Naive thymus-derived CD4-positive, alpha-beta T cell (primary cell): ENCODE measurements around the gene ATP8B3. TPM values are rescaled to one million over a fixed set of nuclear protein-coding genes. Genes with fewer than 3 reads are reported as not detected.

ENCODE experiments used
- ATAC-seq: fragments of 150-1000 bp; cut with Tn5 transposase; 2 replicates; pipeline ENCODE4 v1.10.0; 2021; ENCODE audit warnings: mild to moderate bottlenecking, moderate library complexity
- CTCF ChIA-PET: fragments of 350-600 bp; sonication (Branson Sonifier 250); formaldehyde crosslinking; loops from one replicate; lab custom pipeline; 2021; ENCODE audit warnings: antibody characterized with exemption; lab: Charles Lee
- POLR2A ChIA-PET: fragments of 350-600 bp; sonication (Branson Sonifier 250); formaldehyde crosslinking; loops from one replicate; lab custom pipeline; 2021; ENCODE audit warnings: antibody characterized with exemption, inconsistent platforms; lab: Charles Lee
- DNase-seq, 9 donors: peaks; one replicate each; pipeline versions ENCODE4 v3.0.0 to v3.0.0-alpha.2; 2020 to 2022; ENCODE audit warnings: mixed read lengths in 1 of 9
- H3K27ac ChIP-seq: one replicate; pipeline ENCODE4 v1.7.0; 2013; ENCODE audit warnings: mild to moderate bottlenecking, low read depth, low read length, moderate library complexity
- H3K27me3 ChIP-seq, 2 donors: one replicate each; pipeline ENCODE4 v1.7.0; 2013; ENCODE audit warnings: low read length in 2 of 2, mild to moderate bottlenecking in 2 of 2, moderate library complexity in 2 of 2; ENCODE audit not compliant: control insufficient read depth in 2 of 2, insufficient read depth in 2 of 2
- H3K36me3 ChIP-seq, 3 experiments: 1 replicate in 2 of 3; 2 replicates in 1 of 3; pipeline ENCODE4 v1.7.0; 2013; ENCODE audit warnings: low read length in 3 of 3, mild to moderate bottlenecking in 3 of 3, moderate library complexity in 1 of 3; ENCODE audit not compliant: insufficient read depth in 3 of 3, control insufficient read depth in 2 of 3
- H3K4me1 ChIP-seq, 2 donors: one replicate each; pipeline ENCODE4 v1.7.0; 2013; ENCODE audit warnings: low read length in 2 of 2, mild to moderate bottlenecking in 2 of 2, moderate library complexity in 1 of 2; ENCODE audit not compliant: control insufficient read depth in 2 of 2, insufficient read depth in 2 of 2
- H3K4me3 ChIP-seq: 2 replicates; pipeline ENCODE4 v1.7.0; 2013; ENCODE audit warnings: mild to moderate bottlenecking, low read length
- H3K9me3 ChIP-seq, 3 experiments: 1 replicate in 2 of 3; 2 replicates in 1 of 3; pipeline ENCODE4 v1.7.0; 2013; ENCODE audit warnings: low read length in 3 of 3; ENCODE audit not compliant: control insufficient read depth in 2 of 3
- H3K27ac Mint-ChIP-seq, 9 donors: one replicate each; pipeline ENCODE4 v1.8.0; 2020 to 2022; ENCODE audit warnings: mixed read lengths in 9 of 9, mild to moderate bottlenecking in 8 of 9, moderate library complexity in 5 of 9, inconsistent platforms in 2 of 9
- H3K27me3 Mint-ChIP-seq, 5 donors: one replicate each; pipeline ENCODE4 v1.8.0; 2021 to 2022; ENCODE audit warnings: mixed read lengths in 5 of 5, mild to moderate bottlenecking in 1 of 5
- H3K36me3 Mint-ChIP-seq, 5 donors: one replicate each; pipeline ENCODE4 v1.8.0; 2020 to 2022; ENCODE audit warnings: mixed read lengths in 5 of 5, mild to moderate bottlenecking in 3 of 5, inconsistent platforms in 1 of 5
- H3K4me1 Mint-ChIP-seq, 7 donors: one replicate each; pipeline ENCODE4 v1.8.0; 2020 to 2022; ENCODE audit warnings: mixed read lengths in 7 of 7, mild to moderate bottlenecking in 3 of 7, inconsistent platforms in 1 of 7
- H3K4me3 Mint-ChIP-seq, 10 donors: one replicate each; pipeline ENCODE4 v1.8.0; 2020 to 2022; ENCODE audit warnings: mild to moderate bottlenecking in 10 of 10, mixed read lengths in 10 of 10, moderate library complexity in 6 of 10, inconsistent platforms in 2 of 10
- H3K9me3 Mint-ChIP-seq, 11 donors: one replicate each; pipeline ENCODE4 v1.8.0; 2020 to 2022; ENCODE audit warnings: mixed read lengths in 11 of 11, mild to moderate bottlenecking in 4 of 11, inconsistent platforms in 1 of 11, moderate library complexity in 1 of 11
- intact Hi-C, 2 donors: fragments of 100-400 bp; cut with micrococcal nuclease; formaldehyde crosslinking; loops; one replicate each; pipeline ENCODE4 v1.15.1; 2023
- polyA plus RNA-seq, 2 donors: library from polyadenylated mRNA; unstranded; fragments of 300-500 nt; fragmentation: Illumina TruSeq; gene quantifications; one replicate each; pipeline ENCODE4 v1.2.3, GENCODE V29; 2021
- total RNA-seq, 6 experiments: library from RNA in 5 of 6; stranded (reverse) in 5 of 6; gene quantifications; 1 replicate in 5 of 6; 2 replicates in 1 of 6; pipeline ENCODE4 v1.2.3 and lab custom pipeline; 2021 to 2026

Gene ATP8B3
- total and polyA plus RNA-seq, 7 experiments from 2014 or later = 0.83 to 15.3 (median 3.2) TPM

- Histone ChIP-seq H3K36me3 (no peaks in the 10 kb centered on the region), H3K4me1 (no peaks in the 10 kb centered on the region), H3K4me3 (no peak overlapping the region), H3K27me3 (peaks cover 0 to 11% of the 10 kb centered on the region in 2 donors), H3K9me3 (peaks cover 0 to 8% (median 0%) of the 10 kb centered on the region in 3 experiments), H3K27ac (no peak overlapping the region)
- ChIA-PET CTCF (interaction anchor here (1.3 kb wide), 1 partner anchor 46 kb away, joined by 9 read pairs; no protein-coding TSS in a partner anchor), POLR2A (no interaction called here)
- H3K36me3 Mint-ChIP-seq = peaks cover 0 to 4% (median 0%) of the 10 kb centered on the region in 5 donors
- intact Hi-C loops = no loop called here
- H3K9me3 Mint-ChIP-seq = peaks cover 0 to 26% (median 5%) of the 10 kb centered on the region in 11 donors
- no peak overlapping the region for H3K27ac Mint-ChIP-seq
- H3K4me3 Mint-ChIP-seq = no peak overlapping the region
- peaks cover 0 to 7% (median 5%) of the 10 kb centered on the region in 7 donors for H3K4me1 Mint-ChIP-seq
- DNase-seq (no peak), ATAC-seq (no peak)
- peaks cover 43 to 68% (median 53%) of the 10 kb centered on the region in 5 donors for H3K27me3 Mint-ChIP-seq
These were observed 31.7 kb downstream of the ATP8B3 start for GRCh38 chr19:1780272-1780958.

GRCh38 chr19:1779574-1779973, 32.5 kb downstream of the ATP8B3 start:
- Histone ChIP-seq H3K36me3 (no peaks in the 10 kb centered on the region), H3K4me1 (no peaks in the 10 kb centered on the region), H3K27ac (no peak overlapping the region), H3K9me3 (peaks cover 0 to 8% (median 0%) of the 10 kb centered on the region in 3 experiments), H3K27me3 (peaks cover 0 to 11% of the 10 kb centered on the region in 2 donors), H3K4me3 (no peak overlapping the region)
- H3K9me3 Mint-ChIP-seq = peaks cover 0 to 26% (median 5%) of the 10 kb centered on the region in 11 donors
- intact Hi-C loops = no loop called here
- no peak overlapping the region for H3K4me3 Mint-ChIP-seq
- DNase-seq (no peak), ATAC-seq (no peak)
- H3K4me1 Mint-ChIP-seq = peaks cover 0 to 7% (median 5%) of the 10 kb centered on the region in 7 donors
- peaks cover 0 to 4% (median 0%) of the 10 kb centered on the region in 5 donors for H3K36me3 Mint-ChIP-seq
- H3K27ac Mint-ChIP-seq = no peak overlapping the region
- CTCF ChIA-PET = interaction anchor here (1.1 kb wide), 1 partner anchor 10 kb away, joined by 4 read pairs; no protein-coding TSS in a partner anchor
- POLR2A ChIA-PET = no interaction called here
- H3K27me3 Mint-ChIP-seq = peaks cover 46 to 60% (median 53%) of the 10 kb centered on the region in 5 donors

GRCh38 chr19:1777149-1777548, 34.9 kb downstream of the ATP8B3 start:
- H3K4me3 ChIP-seq = no peak overlapping the region
- ChIA-PET POLR2A (no interaction called here), CTCF (interaction anchor here (0.6 kb wide), 1 partner anchor 104 kb away, joined by 3 read pairs; no protein-coding TSS in a partner anchor)
- peaks cover 0 to 29% (median 10%) of the 10 kb centered on the region in 11 donors for H3K9me3 Mint-ChIP-seq
- H3K4me1 Mint-ChIP-seq = peaks cover 0 to 7% (median 5%) of the 10 kb centered on the region in 7 donors
- intact Hi-C loops = no loop called here
- no peak overlapping the region for H3K27ac ChIP-seq
- DNase-seq = no peak
- no peaks in the 10 kb centered on the region for H3K36me3 ChIP-seq
- ATAC-seq = no peak
- no peak overlapping the region for H3K4me3 Mint-ChIP-seq
- peaks cover 0 to 7% (median 0%) of the 10 kb centered on the region in 3 experiments for H3K9me3 ChIP-seq
- H3K27me3 Mint-ChIP-seq = peaks cover 56 to 69% (median 65%) of the 10 kb centered on the region in 5 donors
- peak overlapping the region in 1 of 9 donors; percentile 16 for H3K27ac Mint-ChIP-seq
- H3K4me1 ChIP-seq = no peaks in the 10 kb centered on the region
- H3K27me3 ChIP-seq = peaks cover 0 to 11% of the 10 kb centered on the region in 2 donors
- peaks cover 0 to 6% (median 0%) of the 10 kb centered on the region in 5 donors for H3K36me3 Mint-ChIP-seq

GRCh38 chr19:1776606-1777147, 35.4 kb downstream of the ATP8B3 start:
- POLR2A ChIA-PET = no interaction called here
- Mint-ChIP-seq H3K4me3 (peak overlapping the region in 1 of 10 donors; percentile 44), H3K27me3 (peaks cover 54 to 68% (median 65%) of the 10 kb centered on the region in 5 donors), H3K4me1 (peaks cover 0 to 7% (median 5%) of the 10 kb centered on the region in 7 donors), H3K36me3 (peaks cover 0 to 6% (median 0%) of the 10 kb centered on the region in 5 donors), H3K27ac (peak overlapping the region in 1 of 9 donors; percentile 46), H3K9me3 (peaks cover 0 to 28% (median 6%) of the 10 kb centered on the region in 11 donors)
- CTCF ChIA-PET = interaction anchor here (0.6 kb wide), 1 partner anchor 103 kb away, joined by 3 read pairs; no protein-coding TSS in a partner anchor
- peaks cover 0 to 11% of the 10 kb centered on the region in 2 donors for H3K27me3 ChIP-seq
- no peak overlapping the region for H3K4me3 ChIP-seq
- no peak for ATAC-seq
- H3K4me1 ChIP-seq = no peaks in the 10 kb centered on the region
- no peak for DNase-seq
- peaks cover 0 to 2% (median 0%) of the 10 kb centered on the region in 3 experiments for H3K9me3 ChIP-seq
- no peaks in the 10 kb centered on the region for H3K36me3 ChIP-seq
- intact Hi-C loops = no loop called here
- H3K27ac ChIP-seq = no peak overlapping the region

GRCh38 chr19:1775951-1776605, 36.0 kb downstream of the ATP8B3 start:
- H3K4me3 Mint-ChIP-seq = no peak overlapping the region
- peaks cover 2 to 33% (median 10%) of the 10 kb centered on the region in 11 donors for H3K9me3 Mint-ChIP-seq
- DNase-seq (no peak), ATAC-seq (no peak)
- peaks cover 56 to 68% (median 67%) of the 10 kb centered on the region in 5 donors for H3K27me3 Mint-ChIP-seq
- H3K4me1 ChIP-seq = no peaks in the 10 kb centered on the region
- peaks cover 0 to 11% of the 10 kb centered on the region in 2 donors for H3K27me3 ChIP-seq
- peaks cover 0 to 7% (median 5%) of the 10 kb centered on the region in 7 donors for H3K4me1 Mint-ChIP-seq
- H3K9me3 ChIP-seq = peaks cover 0 to 2% (median 0%) of the 10 kb centered on the region in 3 experiments
- peaks cover 0 to 8% (median 0%) of the 10 kb centered on the region in 5 donors for H3K36me3 Mint-ChIP-seq
- ChIA-PET POLR2A (no interaction called here), CTCF (no interaction called here)
- H3K4me3 ChIP-seq = no peak overlapping the region
- no peak overlapping the region for H3K27ac Mint-ChIP-seq
- no peaks in the 10 kb centered on the region for H3K36me3 ChIP-seq
- intact Hi-C loops = no loop called here
- H3K27ac ChIP-seq = no peak overlapping the region

- CTCF ChIA-PET = no interaction called here
- Mint-ChIP-seq H3K27me3 (peaks cover 57 to 70% (median 68%) of the 10 kb centered on the region in 5 donors), H3K9me3 (peaks cover 6 to 35% (median 19%) of the 10 kb centered on the region in 11 donors), H3K4me3 (no peak overlapping the region), H3K36me3 (peaks cover 0 to 17% (median 2%) of the 10 kb centered on the region in 5 donors), H3K4me1 (peaks cover 0 to 7% (median 5%) of the 10 kb centered on the region in 7 donors), H3K27ac (no peak overlapping the region)
- POLR2A ChIA-PET = no interaction called here
- H3K27me3 ChIP-seq = peaks cover 0 to 11% of the 10 kb centered on the region in 2 donors
- peaks cover 0 to 11% (median 0%) of the 10 kb centered on the region in 3 experiments for H3K9me3 ChIP-seq
- H3K4me3 ChIP-seq = no peak overlapping the region
- DNase-seq (no peak), ATAC-seq (no peak)
- H3K27ac ChIP-seq = no peak overlapping the region
- no peaks in the 10 kb centered on the region for H3K36me3 ChIP-seq
- H3K4me1 ChIP-seq = no peaks in the 10 kb centered on the region
- intact Hi-C loops = no loop called here
These were observed 36.9 kb downstream of the ATP8B3 start for GRCh38 chr19:1774989-1775772.
